BLaER1 (cell line): ENCODE results near the gene PRKN.

Experiments
- H3K27ac ChIP-seq: shearing (Covaris generic); formaldehyde crosslinking; 2 replicates; pipeline ENCODE4 v1.8.1; 2022
- H3K27me3 ChIP-seq: shearing (Covaris generic); formaldehyde crosslinking; 2 replicates; pipeline ENCODE4 v1.8.1; 2022
- H3K36me3 ChIP-seq: shearing (Covaris generic); formaldehyde crosslinking; 2 replicates; pipeline ENCODE4 v1.8.1; 2022
- H3K4me1 ChIP-seq: shearing (Covaris generic); formaldehyde crosslinking; 2 replicates; pipeline ENCODE4 v1.8.1; 2022
- H3K4me2 ChIP-seq: shearing (Covaris generic); formaldehyde crosslinking; 2 replicates; pipeline ENCODE4 v1.8.1; 2022
- H3K4me3 ChIP-seq: shearing (Covaris generic); formaldehyde crosslinking; 2 replicates; pipeline ENCODE4 v1.8.1; 2022
- H3K9ac ChIP-seq: shearing (Covaris generic); formaldehyde crosslinking; 2 replicates; pipeline ENCODE4 v1.8.1; 2022
- H3K9me3 ChIP-seq: shearing (Covaris generic); formaldehyde crosslinking; 2 replicates; pipeline ENCODE4 v1.8.1; 2022
- H4K20me1 ChIP-seq: shearing (Covaris generic); formaldehyde crosslinking; 2 replicates; pipeline ENCODE4 v1.8.1; 2022
- Cebpa-rat ChIP-seq: shearing (Covaris generic); IDR thresholded peaks from 2 replicates; pipeline ENCODE4 v1.8.1; 2022

Gene PRKN

GRCh38 chr6:161922631-161923119, 804.9 kb downstream of the PRKN start:
- Histone ChIP-seq H3K4me1 (no peaks in the 10 kb centered on the region), H3K9ac (no peak overlapping the region), H3K27me3 (no peaks in the 10 kb centered on the region), H3K27ac (no peak overlapping the region), H4K20me1 (no peaks in the 10 kb centered on the region), H3K36me3 (no peaks in the 10 kb centered on the region), H3K4me2 (no peak overlapping the region), H3K9me3 (no peaks in the 10 kb centered on the region), H3K4me3 (no peak overlapping the region)
- no peak for TF ChIP-seq Cebpa-rat

- Histone ChIP-seq H3K9ac (no peak overlapping the region), H3K9me3 (no peaks in the 10 kb centered on the region), H3K36me3 (no peaks in the 10 kb centered on the region), H3K27me3 (no peaks in the 10 kb centered on the region), H3K4me1 (no peaks in the 10 kb centered on the region), H4K20me1 (no peaks in the 10 kb centered on the region), H3K27ac (no peak overlapping the region), H3K4me3 (no peak overlapping the region), H3K4me2 (no peak overlapping the region)
- TF ChIP-seq Cebpa-rat = no peak
Measured at GRCh38 chr6:161921602-161922395, 805.8 kb downstream of the PRKN start.

- Histone ChIP-seq H3K4me2 (no peak overlapping the region), H3K9ac (no peak overlapping the region), H3K27ac (no peak overlapping the region), H3K27me3 (no peaks in the 10 kb centered on the region), H4K20me1 (no peaks in the 10 kb centered on the region), H3K4me1 (no peaks in the 10 kb centered on the region), H3K4me3 (no peak overlapping the region), H3K36me3 (no peaks in the 10 kb centered on the region), H3K9me3 (no peaks in the 10 kb centered on the region)
- no peak for TF ChIP-seq Cebpa-rat
Measured at GRCh38 chr6:161919691-161920090, 807.9 kb downstream of the PRKN start.

GRCh38 chr6:161918628-161919205, 808.8 kb downstream of the PRKN start:
- Histone ChIP-seq H3K4me2 (no peak overlapping the region), H3K36me3 (no peaks in the 10 kb centered on the region), H3K27me3 (no peaks in the 10 kb centered on the region), H3K27ac (no peak overlapping the region), H3K9ac (no peak overlapping the region), H3K4me3 (no peak overlapping the region), H3K4me1 (no peaks in the 10 kb centered on the region), H3K9me3 (no peaks in the 10 kb centered on the region), H4K20me1 (no peaks in the 10 kb centered on the region)
- no peak for TF ChIP-seq Cebpa-rat

- no peaks in the 10 kb centered on the region for H3K27me3 ChIP-seq
- TF ChIP-seq Cebpa-rat = no peak
- no peaks in the 10 kb centered on the region for H3K4me1 ChIP-seq
- H3K4me2 ChIP-seq = no peak overlapping the region
- H3K36me3 ChIP-seq = no peaks in the 10 kb centered on the region
- no peak overlapping the region for H3K27ac ChIP-seq
- H4K20me1 ChIP-seq = no peaks in the 10 kb centered on the region
- H3K9ac ChIP-seq = no peak overlapping the region
- H3K4me3 ChIP-seq = no peak overlapping the region
- H3K9me3 ChIP-seq = no peaks in the 10 kb centered on the region
Measured at GRCh38 chr6:161918109-161918531, 809.4 kb downstream of the PRKN start.

GRCh38 chr6:161917645-161918044, 809.9 kb downstream of the PRKN start:
- Histone ChIP-seq H3K9me3 (no peaks in the 10 kb centered on the region), H4K20me1 (no peaks in the 10 kb centered on the region), H3K27me3 (no peaks in the 10 kb centered on the region), H3K4me3 (no peak overlapping the region), H3K4me2 (no peak overlapping the region), H3K36me3 (no peaks in the 10 kb centered on the region), H3K4me1 (no peaks in the 10 kb centered on the region), H3K27ac (no peak overlapping the region), H3K9ac (no peak overlapping the region)
- TF ChIP-seq Cebpa-rat = no peak

- H3K4me3 ChIP-seq = no peak overlapping the region
- no peak overlapping the region for H3K4me2 ChIP-seq
- no peaks in the 10 kb centered on the region for H3K9me3 ChIP-seq
- no peak overlapping the region for H3K27ac ChIP-seq
- H4K20me1 ChIP-seq = no peaks in the 10 kb centered on the region
- no peaks in the 10 kb centered on the region for H3K27me3 ChIP-seq
- no peak overlapping the region for H3K9ac ChIP-seq
- no peaks in the 10 kb centered on the region for H3K4me1 ChIP-seq
- TF ChIP-seq Cebpa-rat = no peak
- no peaks in the 10 kb centered on the region for H3K36me3 ChIP-seq
Measured at GRCh38 chr6:161915456-161915964, 812.1 kb downstream of the PRKN start.

GRCh38 chr6:161908872-161909271, 818.7 kb downstream of the PRKN start:
- no peak overlapping the region for H3K27ac ChIP-seq
- H3K4me3 ChIP-seq = no peak overlapping the region
- H4K20me1 ChIP-seq = no peaks in the 10 kb centered on the region
- H3K4me1 ChIP-seq = no peaks in the 10 kb centered on the region
- H3K4me2 ChIP-seq = no peak overlapping the region
- H3K9me3 ChIP-seq = no peaks in the 10 kb centered on the region
- H3K36me3 ChIP-seq = no peaks in the 10 kb centered on the region
- no peak for TF ChIP-seq Cebpa-rat
- H3K27me3 ChIP-seq = no peaks in the 10 kb centered on the region
- no peak overlapping the region for H3K9ac ChIP-seq

- no peak for TF ChIP-seq Cebpa-rat
- Histone ChIP-seq H3K9ac (no peak overlapping the region), H3K4me1 (no peaks in the 10 kb centered on the region), H3K36me3 (no peaks in the 10 kb centered on the region), H3K9me3 (no peaks in the 10 kb centered on the region), H3K4me2 (no peak overlapping the region), H3K27ac (no peak overlapping the region), H3K4me3 (no peak overlapping the region), H4K20me1 (no peaks in the 10 kb centered on the region), H3K27me3 (no peaks in the 10 kb centered on the region)
Measured at GRCh38 chr6:161906571-161906970, 821.0 kb downstream of the PRKN start.

GRCh38 chr6:161903584-161904212, 823.9 kb downstream of the PRKN start:
- no peak for TF ChIP-seq Cebpa-rat
- H3K4me3 ChIP-seq = no peak overlapping the region
- no peaks in the 10 kb centered on the region for H4K20me1 ChIP-seq
- no peak overlapping the region for H3K9ac ChIP-seq
- no peaks in the 10 kb centered on the region for H3K27me3 ChIP-seq
- H3K9me3 ChIP-seq = no peaks in the 10 kb centered on the region
- H3K27ac ChIP-seq = no peak overlapping the region
- no peaks in the 10 kb centered on the region for H3K4me1 ChIP-seq
- H3K4me2 ChIP-seq = no peak overlapping the region
- H3K36me3 ChIP-seq = no peaks in the 10 kb centered on the region
